22Rv1 (cell line): ENCODE data around the gene POLR2A.
A peak's percentile ranks its signal among the peaks of the same experiment; 100 is the strongest.

Source experiments
- H3K27ac ChIP-seq: fragments of 450-650 bp; 2 replicates; pipeline ENCODE4 v1.5.1; 2017
- CTCF ChIP-seq: fragments of 450-650 bp; IDR thresholded peaks from 2 replicates; pipeline ENCODE4 v1.5.1; 2017; ENCODE audit warnings: mild to moderate bottlenecking
- ZFX ChIP-seq: fragments of 450-650 bp; IDR thresholded peaks from 2 replicates; pipeline ENCODE4 v1.6.1; 2017; ENCODE audit warnings: antibody characterized with exemption, borderline replicate concordance

POLR2A gene

GRCh38 chr17:7484067-7484918 is at the start of gene POLR2A:
TSS of gene POLR2A (plus strand) at chr17:7484366.
- H3K27ac ChIP-seq = peak within 1 kb of the TSS; percentile 97
- no peak for TF ChIP-seq CTCF
- TF ChIP-seq ZFX = no peak

- peak overlapping the region; percentile 92 for H3K27ac ChIP-seq
- TF ChIP-seq CTCF (peak; percentile 33), ZFX (no peak)
Observed at GRCh38 chr17:7435676-7436555, 48.2 kb upstream of the POLR2A start.

- peak overlapping the region; percentile 92 for H3K27ac ChIP-seq
- peak; percentile 99 for TF ChIP-seq CTCF
- TF ChIP-seq ZFX = no peak
Observed at GRCh38 chr17:7436556-7437368, 47.4 kb upstream of the POLR2A start.

- peak overlapping the region; percentile 92 for H3K27ac ChIP-seq
- TF ChIP-seq ZFX (no peak), CTCF (no peak)
Observed at GRCh38 chr17:7437369-7437863, 46.8 kb upstream of the POLR2A start.

GRCh38 chr17:7437950-7438614 is 46.1 kb upstream of the POLR2A start:
- TF ChIP-seq ZFX (no peak), CTCF (no peak)
- peak overlapping the region; percentile 92 for H3K27ac ChIP-seq

GRCh38 chr17:7438656-7439460 is 45.3 kb upstream of the POLR2A start:
- no peak for TF ChIP-seq CTCF
- TF ChIP-seq ZFX = no peak
- H3K27ac ChIP-seq = peak overlapping the region; percentile 92
